Measurements from ENCODE around the gene MDFI.

GRCh38 chr6:41690541-41691330 is 52.5 kb downstream of the MDFI start:
- TF ChIP-seq POLR2A (IDR thresholded peaks at IDR 0.05; ENCODE audit: low read depth): no peak
- no peak for TF ChIP-seq CTCF (IDR thresholded peaks at IDR 0.05)
- no peak for TF ChIP-seq POLR2AphosphoS5 (IDR thresholded peaks at IDR 0.05)
- TF ChIP-seq EP300 (IDR thresholded peaks at IDR 0.05): no peak

All from esophagus muscularis mucosa (tissue), 4 donors.